PC-3 (cell line): ENCODE measurements around the gene KCNJ5. TPM values are rescaled to one million over a fixed set of nuclear protein-coding genes. Genes with fewer than 3 reads are reported as not detected.

Source experiments
- ATAC-seq: fragments of 200-7000 bp; cut with Tn5 transposase; 2 replicates; pipeline ENCODE4 v1.9.1; 2020; ENCODE audit warnings: mild to moderate bottlenecking, moderate library complexity
- BruUV-seq: library from RNA; stranded (reverse); fragments of 400-500 nt; replicated peaks from 2 replicates; lab custom pipeline; 2021; lab: Mats Ljungman, UMichigan
- CTCF ChIA-PET: fragments of 300-600 bp; sonication (Branson Sonifier 250); formaldehyde crosslinking; loops from one replicate; lab custom pipeline; 2022; ENCODE audit warnings: antibody characterized with exemption; lab: Charles Lee
- POLR2A ChIA-PET: fragments of 300-600 bp; sonication (Branson Sonifier 250); formaldehyde crosslinking; loops from one replicate; lab custom pipeline; 2022; ENCODE audit warnings: antibody characterized with exemption; ENCODE audit not compliant: unreplicated experiment; lab: Charles Lee
- DNase-seq: peaks from one replicate; pipeline ENCODE4 v3.0.0-alpha.2; 2015
- H2AFZ ChIP-seq: fragments of 300-600 bp; sonication (generic); 2 replicates; pipeline ENCODE4 v1.6.0; 2016; ENCODE audit warnings: antibody characterized with exemption, low read length
- H3F3A ChIP-seq: fragments of 300-600 bp; sonication (generic); one replicate; pipeline ENCODE4 v1.6.0; 2017; ENCODE audit warnings: antibody characterized with exemption, low read length, control low read depth, mild to moderate bottlenecking; ENCODE audit not compliant: unreplicated experiment
- H3K27ac ChIP-seq: fragments of 300-600 bp; sonication (generic); 2 replicates; pipeline ENCODE4 v1.5.1; 2016; ENCODE audit warnings: mild to moderate bottlenecking, low read length
- H3K27me3 ChIP-seq: fragments of 300-600 bp; sonication (generic); 2 replicates; pipeline ENCODE4 v1.6.1; 2016; ENCODE audit warnings: low read length, mixed read lengths
- H3K36me3 ChIP-seq: fragments of 300-600 bp; sonication (generic); 2 replicates; pipeline ENCODE4 v1.6.1; 2016; ENCODE audit warnings: low read depth, mixed run types, low read length, mixed read lengths
- H3K4me1 ChIP-seq: fragments of 300-600 bp; sonication (generic); 2 replicates; pipeline ENCODE4 v1.5.1; 2016; ENCODE audit warnings: low read length; ENCODE audit not compliant: insufficient read depth
- H3K4me2 ChIP-seq: fragments of 300-600 bp; sonication (generic); 2 replicates; pipeline ENCODE4 v1.6.0; 2016; ENCODE audit warnings: low read length
- H3K4me3 ChIP-seq: fragments of 300-600 bp; sonication (generic); 2 replicates; pipeline ENCODE4 v1.5.1; 2016; ENCODE audit warnings: mild to moderate bottlenecking, low read length, mixed read lengths
- H3K79me2 ChIP-seq: fragments of 300-600 bp; sonication (generic); 2 replicates; pipeline ENCODE4 v1.6.1; 2017; ENCODE audit warnings: low read length, mixed read lengths
- H3K9ac ChIP-seq: fragments of 300-600 bp; sonication (generic); 2 replicates; pipeline ENCODE4 v1.6.0; 2016; ENCODE audit warnings: mild to moderate bottlenecking, low read length
- H3K9me2 ChIP-seq: fragments of 300-600 bp; sonication (generic); replicated peaks from 2 replicates; pipeline ENCODE4 v1.6.1; 2016; ENCODE audit warnings: mixed run types, low read length, mixed read lengths
- H3K9me3 ChIP-seq: fragments of 300-600 bp; sonication (generic); 2 replicates; pipeline ENCODE4 v1.6.1; 2016; ENCODE audit warnings: low read length, mixed read lengths
- H4K20me1 ChIP-seq: fragments of 300-600 bp; sonication (generic); 2 replicates; pipeline ENCODE4 v1.6.1; 2016; ENCODE audit warnings: low read length, mixed read lengths
- EZH2 ChIP-seq: fragments of 300-600 bp; sonication (generic); IDR thresholded peaks from one replicate; pipeline ENCODE4 v1.6.1; 2017; ENCODE audit warnings: antibody characterized with exemption, mild to moderate bottlenecking, low read length; ENCODE audit not compliant: unreplicated experiment
- EZH2phosphoT487 ChIP-seq: fragments of 300-600 bp; sonication (generic); IDR thresholded peaks from 2 replicates; pipeline ENCODE4 v1.6.1; 2018; ENCODE audit warnings: mild to moderate bottlenecking, antibody characterized with exemption, low read length, borderline replicate concordance
- intact Hi-C: fragments of 100-400 bp; cut with micrococcal nuclease; formaldehyde crosslinking; loops from 2 replicates; pipeline ENCODE4 v1.9.0; 2023
- total RNA-seq: library from RNA; depleted of rRNA; stranded (reverse); fragments of >200 nt; gene quantifications from 2 replicates; pipeline ENCODE4 v1.2.3, GENCODE V29; 2014
- TF ChIP-seq, protein P1 (sequence below): fragments of 300-600 bp; sonication (generic); conservative IDR thresholded peaks from 2 replicates; pipeline ENCODE4 v1.5.1; 2017; ENCODE audit warnings: antibody characterized with exemption, low read depth, mild to moderate bottlenecking, low read length

Gene KCNJ5
- total RNA-seq, 1 experiment from 2014 or later = not detected

DNA sequence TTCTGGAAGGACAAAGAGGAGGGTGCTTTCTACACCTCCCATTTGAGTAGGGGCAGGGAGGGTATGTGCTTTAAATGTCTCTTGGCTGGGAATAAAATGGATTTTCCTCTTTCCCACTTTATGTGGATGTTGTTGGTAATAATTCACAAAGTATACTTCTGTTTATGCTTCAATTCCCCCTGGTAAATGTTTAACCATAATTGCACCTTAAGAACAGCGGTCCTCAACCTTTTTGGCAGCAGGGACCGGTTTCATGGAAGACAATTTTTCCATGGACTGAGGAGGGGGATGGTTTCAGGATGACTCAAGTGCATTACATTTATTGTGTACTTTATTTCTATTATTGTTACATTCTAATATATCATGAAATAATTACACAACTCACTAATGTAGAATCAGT lies 55.5 kb downstream of the KCNJ5 start:
- BruUV-seq = no TSS peak
- ATAC-seq (no peak), DNase-seq (no peak)
- Histone ChIP-seq H3K4me2 (no peak overlapping the region), H3K4me1 (peaks cover 5% of the 10 kb centered on the region; the same call in 1 of the 2 replicates), H3K27ac (no peak overlapping the region), H3K9me3 (no peaks in the 10 kb centered on the region), H3K4me3 (no peak overlapping the region), H3K9me2 (no peaks in the 10 kb centered on the region), H3K36me3 (no peaks in the 10 kb centered on the region), H3K27me3 (no peaks in the 10 kb centered on the region), H3F3A (no peaks in the 10 kb centered on the region), H2AFZ (no peak overlapping the region), H3K9ac (no peak overlapping the region), H3K79me2 (no peaks in the 10 kb centered on the region), H4K20me1 (no peaks in the 10 kb centered on the region)
- ChIA-PET POLR2A (no interaction called here), CTCF (interaction anchor here (0.6 kb wide), 1 partner anchor 204 kb away, joined by 3 read pairs; no protein-coding TSS in a partner anchor)
- intact Hi-C loops = no loop called here
- TF ChIP-seq EZH2 (no peak), EZH2phosphoT487 (no peak)
- TF ChIP-seq, protein P1, sequence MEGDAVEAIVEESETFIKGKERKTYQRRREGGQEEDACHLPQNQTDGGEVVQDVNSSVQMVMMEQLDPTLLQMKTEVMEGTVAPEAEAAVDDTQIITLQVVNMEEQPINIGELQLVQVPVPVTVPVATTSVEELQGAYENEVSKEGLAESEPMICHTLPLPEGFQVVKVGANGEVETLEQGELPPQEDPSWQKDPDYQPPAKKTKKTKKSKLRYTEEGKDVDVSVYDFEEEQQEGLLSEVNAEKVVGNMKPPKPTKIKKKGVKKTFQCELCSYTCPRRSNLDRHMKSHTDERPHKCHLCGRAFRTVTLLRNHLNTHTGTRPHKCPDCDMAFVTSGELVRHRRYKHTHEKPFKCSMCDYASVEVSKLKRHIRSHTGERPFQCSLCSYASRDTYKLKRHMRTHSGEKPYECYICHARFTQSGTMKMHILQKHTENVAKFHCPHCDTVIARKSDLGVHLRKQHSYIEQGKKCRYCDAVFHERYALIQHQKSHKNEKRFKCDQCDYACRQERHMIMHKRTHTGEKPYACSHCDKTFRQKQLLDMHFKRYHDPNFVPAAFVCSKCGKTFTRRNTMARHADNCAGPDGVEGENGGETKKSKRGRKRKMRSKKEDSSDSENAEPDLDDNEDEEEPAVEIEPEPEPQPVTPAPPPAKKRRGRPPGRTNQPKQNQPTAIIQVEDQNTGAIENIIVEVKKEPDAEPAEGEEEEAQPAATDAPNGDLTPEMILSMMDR = no peak

DNA sequence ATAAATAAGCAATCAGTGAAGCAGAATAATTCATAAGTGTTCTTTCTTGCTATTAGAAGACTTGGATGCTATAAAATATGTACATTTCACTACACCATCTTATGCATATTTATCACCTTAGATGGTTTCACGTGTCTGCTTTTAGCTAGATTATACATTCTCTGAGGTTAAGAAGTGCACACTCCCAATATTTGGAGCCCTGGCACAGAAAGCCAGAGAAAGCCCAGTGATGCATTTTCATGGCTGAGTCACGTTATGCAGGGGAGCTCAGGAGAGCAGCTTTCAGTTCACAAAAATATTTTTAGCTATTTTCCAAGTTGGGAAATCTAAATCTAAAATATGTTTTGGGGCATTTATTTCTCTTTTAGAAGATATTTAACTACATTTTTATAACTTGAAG lies 56.6 kb downstream of the KCNJ5 start:
- Histone ChIP-seq H2AFZ (no peak overlapping the region), H3F3A (no peaks in the 10 kb centered on the region), H3K9me3 (no peaks in the 10 kb centered on the region), H3K4me1 (no peaks in the 10 kb centered on the region), H3K9ac (no peak overlapping the region), H3K27ac (no peak overlapping the region), H3K4me3 (no peak overlapping the region), H3K36me3 (no peaks in the 10 kb centered on the region), H4K20me1 (no peaks in the 10 kb centered on the region), H3K79me2 (no peaks in the 10 kb centered on the region), H3K27me3 (no peaks in the 10 kb centered on the region), H3K4me2 (no peak overlapping the region), H3K9me2 (no peaks in the 10 kb centered on the region)
- BruUV-seq = no TSS peak
- ChIA-PET POLR2A (no interaction called here), CTCF (interaction anchor here (0.8 kb wide), 1 partner anchor 9 kb away, joined by 3 read pairs; no protein-coding TSS in a partner anchor)
- no peak for DNase-seq
- intact Hi-C loops = no loop called here
- ATAC-seq = no peak
- TF ChIP-seq EZH2 (no peak), EZH2phosphoT487 (no peak)
- TF ChIP-seq, protein P1 = no peak

DNA sequence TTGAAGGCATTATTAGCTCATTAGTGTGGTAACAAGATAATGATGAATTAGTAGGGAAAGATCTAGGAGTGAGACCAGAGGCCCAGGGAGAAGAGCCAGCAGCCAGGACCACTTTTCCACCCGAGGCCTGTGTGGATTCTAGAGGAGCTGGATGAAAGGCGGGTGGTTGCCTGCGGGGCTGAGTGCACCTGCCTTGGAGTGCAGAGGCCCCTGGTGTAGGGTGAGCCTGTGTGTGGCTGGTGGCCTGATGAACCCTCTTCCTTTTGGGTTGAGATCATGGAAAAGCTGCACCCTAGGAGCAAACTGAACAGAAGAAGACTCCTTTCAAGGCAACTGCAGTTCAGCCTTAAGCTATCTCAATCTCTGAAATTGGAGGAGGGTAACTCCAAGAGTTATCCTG lies 57.4 kb downstream of the KCNJ5 start:
- H2AFZ ChIP-seq = no peak overlapping the region

More for the DNA sequence above, 57.4 kb downstream of the KCNJ5 start:
- no peaks in the 10 kb centered on the region for H3K79me2 ChIP-seq
- POLR2A ChIA-PET = no interaction called here
- no peaks in the 10 kb centered on the region for H3K9me2 ChIP-seq
- H3K4me1 ChIP-seq = no peaks in the 10 kb centered on the region
- intact Hi-C loops = no loop called here
- DNase-seq = peak; percentile 16
- H3K4me2 ChIP-seq = no peak overlapping the region
- CTCF ChIA-PET = interaction anchor here (1.0 to 1.5 kb wide), 2 partner anchors 62 to 64 kb away, joined by 5 to 6 read pairs; no protein-coding TSS in a partner anchor
- H3K36me3 ChIP-seq = no peaks in the 10 kb centered on the region
- H3K9me3 ChIP-seq = no peaks in the 10 kb centered on the region
- no peaks in the 10 kb centered on the region for H3K27me3 ChIP-seq
- TF ChIP-seq, protein P1 = peak; percentile 37; the same call in 1 of the 2 replicates
- TF ChIP-seq EZH2 = no peak
- no TSS peak for BruUV-seq
- no peaks in the 10 kb centered on the region for H3F3A ChIP-seq
- no peak overlapping the region for H3K27ac ChIP-seq
- no peaks in the 10 kb centered on the region for H4K20me1 ChIP-seq
- H3K4me3 ChIP-seq = no peak overlapping the region
- ATAC-seq = peak; percentile 70
- no peak overlapping the region for H3K9ac ChIP-seq
